ENCODE results near the gene CCDC192. TPM values are rescaled to one million over a fixed set of nuclear protein-coding genes. Genes with fewer than 3 reads are reported as not detected.

CCDC192 gene
- polyA plus RNA-seq, 4 donors: 0.73 to 1.5 (median 0.78) TPM

DNA sequence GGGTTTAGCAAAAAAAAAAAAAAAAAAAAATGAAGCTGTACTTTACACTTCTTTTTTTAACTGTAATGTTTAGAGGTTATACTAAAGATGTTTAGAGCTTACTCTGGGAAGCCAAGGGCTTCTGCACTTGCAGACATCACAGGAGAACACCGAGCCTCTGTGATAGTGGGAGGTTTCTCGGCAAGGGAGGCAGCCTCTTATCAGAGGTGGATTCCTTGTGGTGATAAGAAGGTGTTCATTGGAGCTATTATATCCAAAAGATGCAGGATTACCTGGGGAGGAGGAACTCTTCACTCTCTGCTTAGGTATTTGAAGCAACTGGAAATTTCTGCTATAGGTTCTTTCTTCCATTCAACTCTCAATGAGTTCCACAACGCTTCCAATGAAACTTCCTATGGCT is 209.2 kb downstream of the CCDC192 start:
- DNase-seq (ENCODE audit: low read depth in 4 of 4, low spot score in 3 of 4): no peak

DNA sequence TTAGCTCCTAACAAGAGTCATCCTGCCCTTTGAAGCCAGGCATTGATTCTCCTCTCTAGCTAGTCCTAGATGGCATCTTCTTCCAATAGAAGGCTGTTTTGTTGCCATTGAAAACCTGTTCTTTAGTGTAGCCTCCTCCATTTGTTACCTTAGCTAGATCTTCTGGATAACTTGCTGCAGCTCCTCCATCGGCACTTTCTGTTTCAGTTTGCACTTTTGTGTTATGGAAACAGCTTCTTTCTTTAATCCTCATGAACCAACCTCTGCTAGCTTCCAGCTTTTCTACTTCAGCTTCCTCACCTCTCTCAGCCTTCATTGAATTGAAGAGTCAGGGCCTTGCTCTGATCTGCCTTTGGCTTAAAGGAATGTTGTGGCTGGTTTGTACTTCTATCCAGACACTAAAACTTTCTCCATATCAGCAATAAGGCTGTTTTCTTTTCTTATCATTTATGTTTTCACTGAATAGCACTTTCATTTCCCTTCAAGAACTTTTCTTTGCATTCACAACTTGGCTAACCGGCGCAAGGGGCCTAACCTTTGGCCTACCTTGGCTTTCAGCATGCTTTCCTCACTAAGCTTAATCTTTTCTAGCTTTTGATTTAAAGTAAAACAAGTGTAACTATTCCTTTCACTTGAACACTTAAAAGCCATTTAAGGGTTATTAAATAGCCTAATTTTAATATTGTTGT is 213.8 kb downstream of the CCDC192 start:
- no peak for DNase-seq (ENCODE audit: low read depth in 4 of 4, low spot score in 3 of 4)

DNA sequence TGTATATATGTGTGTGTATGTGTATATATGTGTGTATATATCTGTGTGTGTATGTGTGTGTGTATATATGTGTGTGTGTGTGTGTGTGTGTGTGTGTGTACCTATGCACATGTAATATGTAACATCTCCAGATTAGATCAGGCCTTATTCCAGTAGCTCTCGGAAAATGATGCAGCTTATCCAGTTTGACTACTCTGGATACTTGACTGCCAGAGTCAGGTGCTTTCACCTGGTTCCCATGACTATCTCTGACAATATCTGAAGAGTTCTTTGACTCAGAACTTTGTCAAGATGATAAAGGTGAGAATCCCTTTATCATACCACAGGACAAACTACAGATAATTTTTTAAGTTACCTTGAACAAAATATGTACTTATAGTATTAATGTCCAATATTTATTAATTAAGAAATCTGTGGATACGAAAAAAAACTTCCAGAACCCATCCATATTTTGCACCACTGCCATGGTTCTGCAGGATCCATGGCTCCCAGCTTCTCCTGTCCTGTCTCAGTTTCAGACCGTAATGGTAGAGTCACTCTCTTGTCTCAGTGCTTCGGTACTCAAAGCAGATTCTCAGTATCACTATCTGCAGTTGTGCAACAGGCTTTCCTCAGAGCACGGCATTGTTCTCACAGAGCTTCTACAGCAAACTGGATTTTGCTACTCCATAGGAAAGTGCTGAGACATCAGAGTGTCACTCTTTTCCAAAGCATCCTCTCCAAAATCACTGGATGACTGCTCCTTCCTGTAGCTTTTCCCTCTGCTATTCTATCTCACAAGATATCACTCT is 216.0 kb downstream of the CCDC192 start:
- DNase-seq (ENCODE audit: low read depth in 4 of 4, low spot score in 3 of 4): no peak

DNA sequence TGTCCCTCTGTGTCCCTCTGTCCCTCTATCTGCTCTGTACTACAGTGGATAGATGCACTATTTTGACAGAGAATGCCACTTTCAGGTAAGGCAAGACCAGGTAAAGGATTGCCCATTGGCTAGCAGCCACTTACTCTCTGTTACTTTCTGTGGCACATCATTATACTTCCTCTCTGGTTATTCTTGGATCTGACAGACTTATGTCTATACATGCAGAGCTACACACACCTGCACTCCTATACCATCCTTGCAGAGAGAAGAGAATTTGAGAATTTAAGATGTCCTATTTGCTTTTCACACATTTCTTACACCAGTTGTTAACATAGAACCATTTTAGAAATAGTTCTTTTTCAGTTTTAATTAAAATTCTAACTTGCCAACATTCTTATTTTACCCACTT is 216.6 kb downstream of the CCDC192 start:
- DNase-seq (ENCODE audit: low read depth in 4 of 4, low spot score in 3 of 4): no peak

DNA sequence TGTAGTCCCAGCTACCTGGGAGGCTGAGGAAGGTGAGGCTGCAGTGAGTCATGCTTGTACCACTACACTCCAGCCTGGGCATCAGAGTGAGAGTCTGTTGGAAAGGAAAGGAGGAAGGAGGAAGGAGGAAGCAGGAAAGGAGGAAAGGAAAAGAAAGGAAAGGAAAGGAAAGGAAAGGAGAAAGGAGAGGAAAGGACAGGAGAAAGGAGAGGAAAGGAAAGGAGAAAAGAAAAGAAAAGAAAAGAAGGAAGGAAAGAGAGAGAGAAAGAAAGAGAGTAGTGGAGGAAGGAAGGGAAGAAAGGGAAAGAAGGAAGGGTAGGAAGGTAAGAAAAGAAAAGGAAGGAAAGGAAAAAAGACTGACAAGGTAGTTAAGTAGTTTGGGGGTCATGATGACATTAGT is 217.7 kb downstream of the CCDC192 start:
- no peak for DNase-seq (ENCODE audit: low read depth in 4 of 4, low spot score in 3 of 4)

DNA sequence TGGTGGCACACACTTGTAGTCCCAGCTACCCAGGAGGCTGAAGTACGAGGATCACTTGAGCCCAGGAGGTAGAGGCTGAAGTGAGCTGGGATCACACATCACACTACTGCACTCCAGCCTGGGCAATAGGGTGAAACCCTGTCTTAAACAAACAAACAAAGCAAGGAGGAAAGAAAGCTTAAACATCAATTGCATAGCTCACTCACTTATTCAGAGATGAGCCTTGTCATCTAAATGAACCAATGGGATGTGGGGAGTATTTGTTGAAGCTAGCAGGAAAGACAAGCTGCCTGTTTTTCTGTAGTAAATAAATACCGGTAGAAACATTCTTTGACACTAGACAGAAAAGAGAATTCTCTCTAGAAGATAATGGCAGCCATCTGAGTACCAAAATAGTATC is 219.4 kb downstream of the CCDC192 start:
- DNase-seq (ENCODE audit: low read depth in 4 of 4, low spot score in 3 of 4): no peak

DNA sequence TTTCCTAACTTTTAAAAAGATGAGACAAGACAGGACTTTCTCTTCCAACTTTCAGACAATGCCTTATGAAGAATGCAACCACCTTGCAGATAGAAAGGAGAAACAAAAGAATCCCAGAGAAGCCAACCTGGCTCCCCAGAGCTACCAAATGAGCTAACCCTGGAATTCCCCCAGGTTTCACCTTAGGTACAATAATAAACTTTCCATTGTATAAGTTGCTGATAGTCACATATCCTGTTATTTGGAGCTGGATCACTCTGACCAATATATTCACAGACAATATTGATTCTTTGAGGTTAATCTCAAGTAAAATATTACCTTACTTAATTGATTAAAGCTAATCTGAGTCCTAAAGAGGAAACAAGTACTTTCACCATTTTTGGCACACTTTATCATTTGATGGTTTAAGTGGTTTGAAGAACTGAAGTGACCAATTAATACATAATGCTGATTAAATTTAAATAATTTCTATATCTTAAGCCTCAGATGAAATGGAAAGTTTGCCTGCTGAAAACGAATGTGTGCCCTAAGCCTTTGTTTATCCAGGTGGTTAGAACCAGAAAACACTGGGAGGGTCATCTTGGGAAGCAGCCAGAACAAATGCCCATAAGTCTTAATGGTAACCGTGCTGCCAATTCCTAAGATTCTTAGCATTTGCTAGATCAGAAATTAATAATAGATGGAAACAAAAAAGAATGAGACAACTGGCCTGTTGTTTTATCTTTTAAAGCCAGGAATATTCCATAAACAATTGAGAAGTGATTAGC is 220.8 kb downstream of the CCDC192 start:
- DNase-seq (ENCODE audit: low read depth in 4 of 4, low spot score in 3 of 4): no peak

DNA sequence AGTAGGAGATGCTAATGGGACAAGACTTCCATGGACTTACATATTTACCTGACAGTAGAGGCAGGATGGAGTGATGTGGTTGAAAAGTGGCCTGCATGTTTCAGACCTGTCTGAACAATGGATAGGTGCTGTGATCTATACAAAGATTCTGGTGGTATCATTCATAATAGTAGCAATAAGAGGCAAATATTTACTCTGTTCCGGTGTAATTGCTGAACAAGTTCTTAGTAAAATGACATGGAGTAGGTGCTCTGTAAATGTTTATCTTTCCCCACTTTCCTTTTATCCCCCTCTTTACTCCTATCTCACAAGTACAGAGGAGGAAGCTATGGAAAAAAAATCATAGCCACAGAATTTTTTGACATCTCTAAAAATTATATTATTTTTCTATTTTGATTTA is 221.4 kb downstream of the CCDC192 start:
- no peak for DNase-seq (ENCODE audit: low read depth in 4 of 4, low spot score in 3 of 4)

DNA sequence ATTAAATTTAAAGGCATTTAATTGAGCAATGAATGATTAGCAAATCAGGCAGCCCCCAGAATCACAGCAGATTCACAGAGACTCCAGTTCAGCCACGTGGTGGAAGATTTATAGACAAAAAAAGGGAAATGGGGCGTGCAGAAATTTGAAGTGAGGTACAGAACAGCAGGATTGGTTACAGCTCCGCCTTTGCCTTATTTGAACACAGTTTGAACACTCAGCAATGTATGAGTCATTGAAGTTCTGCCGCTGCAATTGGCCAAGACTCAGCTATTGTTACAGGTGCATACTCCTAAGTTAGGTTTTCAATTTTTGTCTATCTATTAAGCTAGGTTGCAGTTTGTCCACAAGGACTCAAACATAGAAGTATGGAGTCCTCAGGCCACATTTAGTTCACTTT is 222.7 kb downstream of the CCDC192 start:
- no peak for DNase-seq (ENCODE audit: low read depth in 4 of 4, low spot score in 3 of 4)

DNA sequence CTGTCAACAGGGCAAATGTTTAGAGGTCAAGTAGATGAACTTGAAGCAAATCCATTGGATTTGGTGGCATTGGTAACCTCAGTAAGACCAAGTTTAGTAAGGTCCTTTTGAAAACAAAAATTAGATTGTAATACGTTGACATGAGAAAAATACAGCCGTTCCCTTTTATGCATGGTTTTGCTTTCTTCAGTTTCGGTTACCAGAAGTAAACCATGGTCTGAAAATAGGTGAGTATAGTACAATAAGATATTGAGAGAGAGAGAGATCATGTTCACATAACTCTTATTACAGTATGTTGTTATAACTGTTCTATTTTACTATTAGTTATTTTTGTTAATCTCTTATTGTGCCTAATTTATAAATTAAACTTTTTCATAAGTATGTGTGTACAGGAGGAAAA is 223.8 kb downstream of the CCDC192 start:
- no peak for DNase-seq (ENCODE audit: low read depth in 4 of 4, low spot score in 3 of 4)

DNA sequence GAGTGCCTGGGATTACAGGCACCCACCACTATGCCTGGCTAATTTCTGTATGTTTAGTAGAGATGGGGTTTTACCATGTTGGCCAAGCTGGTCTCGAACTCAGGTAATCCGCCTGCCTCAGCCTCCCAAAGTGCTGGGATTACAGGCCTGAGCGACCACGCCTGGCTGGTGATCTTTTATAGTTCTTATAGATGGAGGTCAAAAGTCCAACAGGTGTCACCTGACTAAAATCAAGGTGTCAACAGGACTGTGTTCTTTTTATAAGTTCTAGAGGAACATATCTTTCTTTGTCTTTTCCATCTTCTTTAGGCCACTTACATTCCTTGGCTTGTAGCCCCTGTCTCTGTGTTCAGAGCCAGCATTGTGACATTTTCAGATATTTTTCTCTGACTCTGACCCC is 224.9 kb downstream of the CCDC192 start:
- no peak for DNase-seq (ENCODE audit: low read depth in 4 of 4, low spot score in 3 of 4)

DNA sequence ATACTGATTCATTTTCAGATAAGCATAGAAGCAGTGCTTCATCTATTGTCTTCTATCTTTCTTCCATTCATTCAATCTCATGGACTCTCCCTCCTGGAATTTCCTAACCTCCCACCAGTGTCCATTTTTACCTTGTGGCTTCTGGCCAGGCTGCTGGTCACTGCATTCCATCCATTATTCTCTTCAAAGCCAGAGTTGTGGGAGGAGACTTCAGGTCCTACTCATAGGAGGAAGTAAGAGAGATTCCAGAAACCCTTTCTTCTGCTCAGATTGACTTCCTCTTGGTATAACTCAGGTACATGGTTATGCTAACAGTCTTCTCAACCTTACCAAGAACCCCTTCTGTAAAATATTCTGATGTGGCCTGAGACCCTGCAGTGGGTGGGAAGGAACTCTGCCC is 227.1 kb downstream of the CCDC192 start:
- DNase-seq (ENCODE audit: low read depth in 4 of 4, low spot score in 3 of 4): no peak

DNA sequence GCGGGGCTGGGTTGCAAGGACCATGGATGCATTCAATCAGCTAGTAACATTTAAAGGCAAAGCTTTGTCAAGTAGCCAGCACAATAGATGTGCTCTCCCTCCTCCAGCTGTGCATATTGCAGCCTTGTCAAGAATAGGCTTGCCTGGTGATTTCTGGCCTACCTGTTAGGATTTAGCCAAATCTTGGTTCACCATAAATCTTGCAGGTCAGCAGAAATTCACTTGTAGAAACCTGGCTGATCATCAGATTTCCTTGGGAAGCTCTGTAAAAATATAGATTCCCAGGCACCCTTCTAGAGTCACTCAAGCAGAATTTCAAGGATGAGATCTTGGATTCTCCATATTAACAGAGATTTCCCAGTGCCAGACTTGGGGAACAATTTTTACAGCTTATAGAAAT is 228.2 kb downstream of the CCDC192 start:
- DNase-seq (ENCODE audit: low read depth in 4 of 4, low spot score in 3 of 4): no peak

DNA sequence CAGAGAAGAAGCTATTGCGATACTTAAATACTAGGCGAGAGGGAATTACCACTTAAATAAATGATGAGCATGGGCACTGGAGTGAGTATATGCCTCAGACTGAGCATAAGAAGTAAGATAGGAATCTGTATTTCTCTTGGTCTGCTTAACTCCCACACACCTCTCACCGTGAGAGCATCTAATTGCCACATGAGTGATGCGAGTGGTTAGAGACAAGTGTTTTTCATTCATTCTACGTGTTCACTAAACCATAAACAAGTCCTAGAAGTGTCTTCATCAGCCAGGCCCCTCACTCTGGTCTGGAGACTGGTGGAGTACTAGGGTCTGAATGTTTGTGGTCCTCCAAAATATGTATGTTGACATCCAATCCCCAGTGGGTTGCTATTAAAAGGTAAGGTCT is 230.2 kb downstream of the CCDC192 start:
- DNase-seq (ENCODE audit: low read depth in 4 of 4, low spot score in 3 of 4): no peak

DNA sequence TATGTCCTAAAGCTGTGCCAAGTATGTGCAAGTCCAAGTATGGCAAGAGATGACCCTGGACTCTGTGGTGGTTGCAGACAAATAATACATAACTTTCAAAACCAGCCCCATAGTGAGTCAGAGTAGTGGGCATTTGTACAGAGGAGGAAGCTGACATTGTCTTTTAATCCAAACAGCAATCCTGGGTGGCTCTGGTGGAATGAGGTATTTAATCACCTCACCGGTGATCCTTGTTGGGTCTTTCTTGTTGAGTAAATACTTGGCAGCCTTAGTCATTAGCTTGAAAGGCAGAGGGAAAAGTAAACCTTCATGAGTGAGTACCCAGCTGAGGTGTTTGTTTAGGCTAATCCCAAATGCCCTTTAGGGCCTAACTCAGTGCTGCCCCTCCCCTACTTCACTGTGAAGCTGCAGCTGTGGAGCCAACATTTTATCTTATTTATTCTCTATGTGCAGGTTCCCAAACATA is 231.6 kb downstream of the CCDC192 start:
- no peak for DNase-seq (ENCODE audit: low read depth in 4 of 4, low spot score in 3 of 4)

DNA sequence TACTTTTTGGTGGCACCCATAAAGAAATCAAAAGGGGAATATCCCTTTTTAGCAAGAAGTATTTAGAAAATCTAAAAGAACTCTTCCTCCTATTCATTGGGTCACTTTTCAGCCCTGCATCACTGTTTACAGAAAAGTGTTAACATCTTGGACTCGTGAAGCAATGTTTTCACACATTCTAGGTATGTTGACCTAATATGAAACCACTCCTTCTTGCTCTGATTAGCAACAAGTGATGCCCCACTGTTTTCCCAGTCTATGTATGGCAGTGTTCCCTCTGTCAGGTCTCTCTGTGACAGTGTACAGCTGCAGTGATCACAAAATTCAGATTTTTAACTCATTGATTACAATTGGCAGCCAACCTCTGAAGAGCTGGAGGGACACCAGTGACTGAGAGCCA is 232.2 kb downstream of the CCDC192 start:
- no peak for DNase-seq (ENCODE audit: low read depth in 4 of 4, low spot score in 3 of 4)

DNA sequence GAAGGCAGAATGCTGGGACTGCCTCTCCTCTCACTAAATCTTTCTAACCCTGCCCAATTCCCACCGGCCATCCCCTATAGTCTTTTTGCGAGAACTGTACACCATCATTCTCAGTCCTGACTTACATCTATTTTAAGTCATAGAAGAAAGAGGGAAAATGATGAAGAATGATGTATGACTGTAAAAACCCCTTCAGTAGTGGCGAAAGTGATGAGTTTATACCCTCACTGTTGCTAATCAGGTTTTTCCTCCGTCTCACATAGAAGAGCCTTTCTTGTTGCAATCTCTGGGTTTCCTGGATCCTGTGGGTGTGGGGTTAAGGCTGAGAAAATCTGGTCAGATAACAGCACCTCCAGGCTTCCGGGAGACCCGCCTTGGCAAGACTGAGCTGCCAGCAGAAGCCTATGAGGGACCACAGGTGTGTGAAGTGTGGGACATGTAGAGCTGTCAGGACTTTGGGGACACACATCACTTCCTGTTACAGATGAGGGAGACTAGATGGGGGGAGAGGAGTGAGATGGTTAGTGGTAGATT is 233.3 kb downstream of the CCDC192 start:
- DNase-seq (ENCODE audit: low read depth in 4 of 4, low spot score in 3 of 4): no peak

DNA sequence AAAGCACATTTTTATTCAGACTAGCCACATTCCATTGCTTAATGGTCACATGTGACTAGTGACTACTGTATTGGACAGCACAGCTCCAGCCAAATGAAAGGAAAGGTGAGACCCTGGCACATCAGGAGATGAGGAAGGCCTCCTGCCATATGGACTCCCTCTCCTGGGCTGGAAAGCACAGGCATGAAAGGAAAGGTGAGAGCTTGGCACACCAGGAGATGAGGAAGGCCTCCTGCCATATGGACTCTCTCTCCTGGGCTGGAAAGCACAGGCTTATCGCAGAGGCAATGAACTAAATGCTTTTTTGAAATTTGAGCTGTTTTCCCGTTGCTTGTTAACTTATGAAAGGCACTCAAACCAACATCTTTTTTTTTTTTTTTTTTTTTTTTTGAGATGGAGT is 235.6 kb downstream of the CCDC192 start:
- no peak for DNase-seq (ENCODE audit: low read depth in 4 of 4, low spot score in 3 of 4)

DNA sequence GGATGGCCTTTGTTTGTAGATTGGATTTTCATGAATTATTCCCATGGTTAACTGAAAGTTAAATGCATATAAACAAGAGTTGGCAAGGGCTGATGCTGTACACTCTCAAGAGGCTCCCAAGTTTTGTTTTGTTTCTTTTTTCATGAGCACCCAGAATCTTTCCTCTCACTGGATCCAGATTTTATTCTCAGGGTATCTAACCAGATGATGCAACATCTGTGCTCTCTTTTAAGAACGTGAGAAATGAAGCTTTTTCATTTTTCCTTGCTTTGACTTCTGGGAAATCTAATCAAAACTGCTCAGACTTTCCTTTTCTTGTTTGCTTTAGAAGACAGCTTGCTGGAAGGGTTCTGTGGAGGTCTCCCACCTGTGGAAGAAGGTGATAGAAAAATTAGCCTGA is 237.7 kb downstream of the CCDC192 start:
- DNase-seq (ENCODE audit: low read depth in 4 of 4, low spot score in 3 of 4): no peak

DNA sequence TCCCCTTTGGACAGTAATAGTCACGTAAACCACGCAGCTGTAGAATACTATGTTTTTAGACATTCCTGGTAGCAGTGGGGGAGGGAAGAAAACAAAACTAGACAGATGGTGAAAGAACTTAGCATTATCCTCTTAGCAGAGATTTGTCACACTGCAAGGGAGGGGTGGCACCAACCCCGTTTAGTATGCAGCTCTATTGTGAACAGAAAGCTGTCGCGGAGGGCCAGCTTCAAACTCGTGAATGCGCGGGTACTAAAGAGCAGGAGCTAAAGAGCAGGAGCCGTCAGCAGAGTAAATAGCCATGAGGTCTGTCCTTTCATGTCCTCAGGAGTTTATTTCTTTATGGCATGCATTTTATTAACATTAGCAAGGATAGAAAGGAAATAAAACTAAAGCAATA is 238.5 kb downstream of the CCDC192 start:
- DNase-seq (ENCODE audit: low read depth in 4 of 4, low spot score in 3 of 4): no peak
